Gastrocnemius medialis (tissue), 4 donors: ENCODE measurements around the gene NTMT1. TPM values are rescaled to one million over a fixed set of nuclear protein-coding genes. Genes with fewer than 3 reads are reported as not detected.

Experiments used
- ATAC-seq, 2 donors: fragments of 150-250 bp; one replicate each; pipeline ENCODE4 v1.9.1; 2016
- DNase-seq, 2 donors: peaks; one replicate each; pipeline ENCODE4 v3.0.0-alpha.2; 2019
- H3K27ac ChIP-seq, 4 donors: fragments of 200-600 bp; sonication (generic); 1 replicate in 1 of 4; 2 replicates in 3 of 4; pipeline ENCODE4 v1.5.1; 2016 to 2018; ENCODE audit warnings: mild to moderate bottlenecking in 2 of 4, moderate library complexity in 1 of 4
- H3K27me3 ChIP-seq, 3 donors: fragments of 200-600 bp; sonication (generic) in 2 of 3; 1 replicate in 1 of 3; 2 replicates in 2 of 3; pipeline versions ENCODE4 v1.5.1 to v1.6.0; 2016 to 2019; ENCODE audit warnings: mild to moderate bottlenecking in 1 of 3, moderate library complexity in 1 of 3
- H3K36me3 ChIP-seq, 2 donors: fragments of 200-600 bp; sonication (generic) in 1 of 2; one replicate each; pipeline ENCODE4 v1.5.1; 2017 to 2018
- H3K4me1 ChIP-seq, 2 donors: fragments of 200-600 bp; sonication (generic) in 1 of 2; one replicate each; pipeline ENCODE4 v1.5.1; 2016 to 2017; ENCODE audit warnings: mild to moderate bottlenecking in 2 of 2
- H3K4me3 ChIP-seq, 4 donors: fragments of 200-600 bp; sonication (generic) in 3 of 4; 1 replicate in 1 of 4; 2 replicates in 3 of 4; pipeline ENCODE4 v1.5.1; 2016 to 2019; ENCODE audit warnings: mild to moderate bottlenecking in 2 of 4
- H3K9me3 ChIP-seq, 3 donors: fragments of 200-600 bp; sonication (generic) in 2 of 3; 1 replicate in 1 of 3; 2 replicates in 2 of 3; pipeline ENCODE4 v1.5.1; 2016 to 2019
- POLR2A ChIP-seq, 2 donors: fragments of 450-650 bp; IDR thresholded peaks; one replicate each; pipeline ENCODE4 v1.6.1; 2017; ENCODE audit warnings: antibody characterized with exemption in 2 of 2, mild to moderate bottlenecking in 2 of 2, moderate library complexity in 2 of 2
- in situ Hi-C, 4 donors: fragments of 200-750 bp; cut with MboI; loops; one replicate each; pipeline versions ENCODE4 v1.15.0 to v1.8.0; 2017; ENCODE audit warnings: low sequenced_read_pairs in 4 of 4
- intact Hi-C: fragments of 100-400 bp; cut with DNase I; formaldehyde crosslinking; loops from one replicate; pipeline ENCODE4 v1.15.1; 2023; ENCODE audit warnings: low total_unique reads
- total RNA-seq, 4 donors: library from RNA; depleted of rRNA; stranded (reverse); fragments of >200 nt; gene quantifications; one replicate each; pipeline versions ENCODE4 v1.1.0 to v1.2.3, GENCODE V29; 2016
- TF ChIP-seq, protein P1 (sequence below), 5 experiments: fragments of 450-650 bp in 3 of 5; fragments of 200-600 bp in 2 of 5; sonication (generic) in 2 of 5; IDR thresholded peaks in 4 of 5; conservative IDR thresholded peaks in 1 of 5; 1 replicate in 4 of 5; 2 replicates in 1 of 5; pipeline ENCODE4 v1.5.1; 2016 to 2019; ENCODE audit warnings: antibody characterized with exemption in 5 of 5, mild to moderate bottlenecking in 3 of 5, moderate library complexity in 3 of 5

Gene NTMT1
- total RNA-seq, 4 donors from 2014 or later, result 37.8 to 82.1 (median 48.1) TPM

DNA sequence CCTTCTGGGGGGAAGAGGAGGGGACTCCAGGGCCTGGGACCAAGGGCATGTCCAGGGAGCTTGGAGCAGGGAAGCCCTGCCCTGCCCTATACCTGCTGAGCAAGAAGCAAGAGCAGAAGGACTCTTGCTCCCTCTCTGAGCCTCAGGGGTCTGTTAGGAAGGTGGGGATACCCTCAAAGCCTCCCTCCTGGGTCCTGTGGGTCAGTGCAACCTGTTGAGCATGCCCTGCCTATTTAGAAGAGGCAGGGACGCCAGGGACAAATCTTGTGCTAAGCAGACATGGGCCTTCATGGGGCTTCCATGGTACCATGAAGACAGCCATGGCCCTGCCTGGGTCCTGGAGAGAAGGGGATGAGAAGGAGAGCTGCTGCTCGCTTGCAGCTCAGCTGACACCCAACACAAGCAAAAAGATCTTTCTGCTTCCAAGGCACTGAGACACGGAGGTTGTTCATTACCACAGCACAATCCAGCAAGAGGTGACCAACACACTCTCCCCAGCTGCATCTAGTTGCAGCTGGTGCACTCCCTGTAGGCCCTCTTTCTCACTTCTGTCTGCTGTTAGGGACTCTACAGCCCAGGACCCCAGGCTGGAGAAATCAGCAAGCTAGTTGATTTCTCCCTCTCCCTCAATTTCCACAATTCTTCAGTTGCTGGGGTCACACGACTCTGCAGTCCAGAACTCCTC, 44.3 kb upstream of the NTMT1 start:
- in situ Hi-C loops, result no loop called here
- intact Hi-C loops, result loop anchor here (10.0 kb wide), 1 partner anchor 77 kb away; no protein-coding TSS in a partner anchor
- no peak for DNase-seq
- no peaks in the 10 kb centered on the region for H3K9me3 ChIP-seq
- no peak for ATAC-seq
- no peak for TF ChIP-seq POLR2A (IDR thresholded peaks at IDR 0.05)
- TF ChIP-seq, protein P1, sequence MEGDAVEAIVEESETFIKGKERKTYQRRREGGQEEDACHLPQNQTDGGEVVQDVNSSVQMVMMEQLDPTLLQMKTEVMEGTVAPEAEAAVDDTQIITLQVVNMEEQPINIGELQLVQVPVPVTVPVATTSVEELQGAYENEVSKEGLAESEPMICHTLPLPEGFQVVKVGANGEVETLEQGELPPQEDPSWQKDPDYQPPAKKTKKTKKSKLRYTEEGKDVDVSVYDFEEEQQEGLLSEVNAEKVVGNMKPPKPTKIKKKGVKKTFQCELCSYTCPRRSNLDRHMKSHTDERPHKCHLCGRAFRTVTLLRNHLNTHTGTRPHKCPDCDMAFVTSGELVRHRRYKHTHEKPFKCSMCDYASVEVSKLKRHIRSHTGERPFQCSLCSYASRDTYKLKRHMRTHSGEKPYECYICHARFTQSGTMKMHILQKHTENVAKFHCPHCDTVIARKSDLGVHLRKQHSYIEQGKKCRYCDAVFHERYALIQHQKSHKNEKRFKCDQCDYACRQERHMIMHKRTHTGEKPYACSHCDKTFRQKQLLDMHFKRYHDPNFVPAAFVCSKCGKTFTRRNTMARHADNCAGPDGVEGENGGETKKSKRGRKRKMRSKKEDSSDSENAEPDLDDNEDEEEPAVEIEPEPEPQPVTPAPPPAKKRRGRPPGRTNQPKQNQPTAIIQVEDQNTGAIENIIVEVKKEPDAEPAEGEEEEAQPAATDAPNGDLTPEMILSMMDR (IDR thresholded peaks at IDR 0.05 in 4 of 5, conservative IDR thresholded peaks at IDR 0.05 in 1 of 5), result no peak
- no peaks in the 10 kb centered on the region for H3K36me3 ChIP-seq
- peaks cover 0 to 4% of the 10 kb centered on the region in 2 donors for H3K4me1 ChIP-seq
- no peak overlapping the region for H3K27ac ChIP-seq
- no peaks in the 10 kb centered on the region for H3K27me3 ChIP-seq
- no peak overlapping the region for H3K4me3 ChIP-seq

DNA sequence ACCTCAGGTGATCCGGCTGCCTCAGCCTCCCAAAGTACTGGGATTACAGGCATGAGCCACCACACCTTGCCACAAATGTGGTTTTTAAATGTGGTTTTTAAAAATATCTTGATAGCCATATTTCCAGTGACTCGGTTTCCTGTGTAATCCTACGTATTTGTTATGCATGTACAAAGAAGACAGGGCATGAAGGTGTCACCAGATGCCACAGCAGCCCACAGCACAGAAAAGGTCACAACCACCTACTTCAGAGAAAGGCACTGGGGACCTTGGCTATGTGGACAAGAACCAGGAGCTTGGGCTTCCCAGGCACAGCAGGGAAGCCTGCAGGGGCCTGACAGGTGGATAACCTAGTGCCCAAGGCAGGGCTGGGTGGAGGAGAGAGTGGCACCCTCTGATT, 43.1 kb upstream of the NTMT1 start:
- ATAC-seq (no peak), DNase-seq (no peak)
- H3K4me3 ChIP-seq, result no peak overlapping the region
- in situ Hi-C loops (no loop called here), intact Hi-C loops (loop anchor here (10.0 kb wide), 1 partner anchor 78 kb away; no protein-coding TSS in a partner anchor)
- H3K9me3 ChIP-seq, result no peaks in the 10 kb centered on the region
- H3K4me1 ChIP-seq, result peaks cover 0 to 8% of the 10 kb centered on the region in 2 donors
- H3K27me3 ChIP-seq, result no peaks in the 10 kb centered on the region
- no peaks in the 10 kb centered on the region for H3K36me3 ChIP-seq
- H3K27ac ChIP-seq, result no peak overlapping the region
- TF ChIP-seq, protein P1 (IDR thresholded peaks at IDR 0.05 in 4 of 5, conservative IDR thresholded peaks at IDR 0.05 in 1 of 5), result no peak
- no peak for TF ChIP-seq POLR2A (IDR thresholded peaks at IDR 0.05)

DNA sequence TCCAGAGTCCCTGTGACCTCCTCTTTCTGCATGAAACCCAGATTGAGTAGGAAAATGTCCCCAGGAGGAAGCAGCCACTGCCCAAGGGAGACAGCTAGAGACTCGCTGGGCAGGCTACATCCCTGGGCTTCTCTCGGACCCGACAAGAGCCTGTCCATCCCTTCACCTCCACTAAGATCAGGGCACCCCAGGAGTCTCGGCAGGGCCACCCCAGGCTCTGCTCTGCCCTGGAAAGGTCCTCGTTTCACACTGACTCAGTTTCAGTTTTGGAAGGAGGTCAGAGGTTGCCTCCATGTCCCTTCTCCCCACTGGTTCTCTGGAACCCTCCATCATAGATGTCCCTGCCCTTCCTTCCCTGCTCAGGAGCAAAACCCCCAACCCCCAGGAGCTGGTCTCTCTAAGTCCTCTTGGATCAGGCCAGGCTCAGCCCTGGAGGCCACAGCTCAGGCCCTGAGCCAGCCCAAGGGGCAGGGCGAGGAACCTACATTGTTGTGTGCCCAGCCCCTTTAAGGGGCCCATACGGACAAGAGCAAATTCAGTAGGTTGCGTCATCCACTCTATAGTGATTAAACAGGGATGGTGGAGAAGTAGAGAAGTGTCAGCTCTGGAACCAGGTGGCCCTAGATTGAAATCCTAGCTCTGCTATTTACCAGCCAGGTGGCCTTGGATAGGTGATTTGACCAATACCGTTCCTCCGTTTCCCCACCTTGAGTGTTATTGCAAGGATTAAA, 42.5 kb upstream of the NTMT1 start:
- Histone ChIP-seq H3K9me3 (no peaks in the 10 kb centered on the region), H3K4me1 (peaks cover 0 to 8% of the 10 kb centered on the region in 2 donors), H3K27ac (no peak overlapping the region), H3K4me3 (no peak overlapping the region), H3K27me3 (no peaks in the 10 kb centered on the region), H3K36me3 (no peaks in the 10 kb centered on the region)
- DNase-seq (no peak), ATAC-seq (no peak)
- intact Hi-C loops (loop anchor here (10.0 kb wide), 1 partner anchor 79 kb away; no protein-coding TSS in a partner anchor), in situ Hi-C loops (no loop called here)
- no peak for TF ChIP-seq POLR2A (IDR thresholded peaks at IDR 0.05)
- TF ChIP-seq, protein P1 (IDR thresholded peaks at IDR 0.05 in 4 of 5, conservative IDR thresholded peaks at IDR 0.05 in 1 of 5), result no peak

DNA sequence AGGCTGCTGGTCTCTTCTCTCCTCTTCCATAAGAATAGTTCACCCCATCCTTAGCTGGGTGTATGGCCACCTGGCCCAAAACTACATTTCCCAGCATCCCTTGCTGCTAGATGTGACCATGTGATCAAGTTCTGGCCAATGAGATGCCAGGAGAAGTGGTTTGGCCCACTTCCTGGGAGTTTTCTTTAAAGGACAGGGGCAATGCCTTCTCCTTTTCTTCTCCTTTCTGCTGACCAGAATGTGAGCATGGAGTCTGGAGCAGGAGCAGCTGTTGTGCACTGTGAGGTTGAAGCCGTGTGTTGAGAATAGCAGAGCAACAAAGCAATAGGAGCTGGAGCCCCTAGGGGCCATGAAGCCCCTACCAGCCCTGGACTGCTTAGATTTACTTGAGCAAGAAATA, 41.8 kb upstream of the NTMT1 start:
- H3K4me1 ChIP-seq, result peaks cover 0 to 8% of the 10 kb centered on the region in 2 donors
- ATAC-seq, result peak; percentile 76 to 84
- no peak overlapping the region for H3K4me3 ChIP-seq
- DNase-seq, result peak; percentile 48 to 72
- no peaks in the 10 kb centered on the region for H3K9me3 ChIP-seq
- H3K27ac ChIP-seq, result peak overlapping the region; percentile 28 to 71 (median 54)
- intact Hi-C loops (loop anchor here (10.0 kb wide), 1 partner anchor 79 kb away; no protein-coding TSS in a partner anchor), in situ Hi-C loops (no loop called here)
- no peak for TF ChIP-seq POLR2A (IDR thresholded peaks at IDR 0.05)
- TF ChIP-seq, protein P1 (IDR thresholded peaks at IDR 0.05 in 4 of 5, conservative IDR thresholded peaks at IDR 0.05 in 1 of 5), result no peak
- H3K36me3 ChIP-seq, result no peaks in the 10 kb centered on the region
- no peaks in the 10 kb centered on the region for H3K27me3 ChIP-seq
